Prostate gland (tissue), 2 donors: Measurements from ENCODE around the gene DNTT. TPM values are rescaled to one million over a fixed set of nuclear protein-coding genes. Genes with fewer than 3 reads are reported as not detected.

Experiments used
- DNase-seq: peaks from one replicate; pipeline ENCODE4 v3.0.0-alpha.2; 2019; ENCODE audit warnings: low spot score
- H3K27ac ChIP-seq, 2 donors: fragments of 200-600 bp; sonication (generic); 2 replicates each; pipeline ENCODE4 v1.5.1; 2017 to 2019
- H3K27me3 ChIP-seq: fragments of 200-600 bp; sonication (generic); replicated peaks from 2 replicates; pipeline ENCODE4 v1.5.1; 2019; ENCODE audit not compliant: insufficient read depth
- H3K36me3 ChIP-seq, 2 donors: fragments of 200-600 bp; sonication (generic); 1 replicate in 1 of 2; 2 replicates in 1 of 2; pipeline versions ENCODE4 v1.5.1 to v1.8.1; 2017 to 2019
- H3K4me1 ChIP-seq: fragments of 200-600 bp; sonication (generic); replicated peaks from 2 replicates; pipeline ENCODE4 v1.5.1; 2019
- H3K4me3 ChIP-seq, 2 donors: fragments of 200-600 bp; sonication (generic); 2 replicates each; pipeline ENCODE4 v1.5.1; 2017 to 2019
- H3K9me3 ChIP-seq: fragments of 200-600 bp; sonication (generic); 2 replicates; pipeline ENCODE4 v1.5.1; 2017
- POLR2A ChIP-seq: fragments of 450-650 bp; IDR thresholded peaks from one replicate; pipeline ENCODE4 v1.6.1; 2016; ENCODE audit warnings: antibody characterized with exemption, mild to moderate bottlenecking
- POLR2AphosphoS5 ChIP-seq: sonication (generic); formaldehyde crosslinking; IDR thresholded peaks from one replicate; pipeline ENCODE4 v1.6.1; 2017; ENCODE audit warnings: antibody characterized with exemption
- WGBS: methylation state at CpG from one replicate; pipeline ENCODE4 v1.1.5; 2018; 5-methylcytosine and 5-hydroxymethylcytosine counted together
- intact Hi-C: fragments of 100-400 bp; cut with DNase I; formaldehyde crosslinking; loops from one replicate; pipeline ENCODE4 v1.14.2; 2022
- total RNA-seq, 2 donors: library from RNA; depleted of rRNA; stranded (reverse); fragments of >200 nt; gene quantifications; one replicate each; pipeline ENCODE4 v1.1.0, GENCODE V29; 2016
- TF ChIP-seq, protein P1 (sequence below), 4 experiments: fragments of 200-600 bp in 2 of 4; fragments of 450-650 bp in 2 of 4; sonication (generic) in 2 of 4; IDR thresholded peaks; 1 replicate in 3 of 4; 2 replicates in 1 of 4; pipeline ENCODE4 v1.5.1; 2016 to 2019; ENCODE audit warnings: antibody characterized with exemption in 4 of 4, mild to moderate bottlenecking in 2 of 4, moderate library complexity in 2 of 4

Gene DNTT
- total RNA-seq, 2 donors from 2014 or later: not detected

DNA sequence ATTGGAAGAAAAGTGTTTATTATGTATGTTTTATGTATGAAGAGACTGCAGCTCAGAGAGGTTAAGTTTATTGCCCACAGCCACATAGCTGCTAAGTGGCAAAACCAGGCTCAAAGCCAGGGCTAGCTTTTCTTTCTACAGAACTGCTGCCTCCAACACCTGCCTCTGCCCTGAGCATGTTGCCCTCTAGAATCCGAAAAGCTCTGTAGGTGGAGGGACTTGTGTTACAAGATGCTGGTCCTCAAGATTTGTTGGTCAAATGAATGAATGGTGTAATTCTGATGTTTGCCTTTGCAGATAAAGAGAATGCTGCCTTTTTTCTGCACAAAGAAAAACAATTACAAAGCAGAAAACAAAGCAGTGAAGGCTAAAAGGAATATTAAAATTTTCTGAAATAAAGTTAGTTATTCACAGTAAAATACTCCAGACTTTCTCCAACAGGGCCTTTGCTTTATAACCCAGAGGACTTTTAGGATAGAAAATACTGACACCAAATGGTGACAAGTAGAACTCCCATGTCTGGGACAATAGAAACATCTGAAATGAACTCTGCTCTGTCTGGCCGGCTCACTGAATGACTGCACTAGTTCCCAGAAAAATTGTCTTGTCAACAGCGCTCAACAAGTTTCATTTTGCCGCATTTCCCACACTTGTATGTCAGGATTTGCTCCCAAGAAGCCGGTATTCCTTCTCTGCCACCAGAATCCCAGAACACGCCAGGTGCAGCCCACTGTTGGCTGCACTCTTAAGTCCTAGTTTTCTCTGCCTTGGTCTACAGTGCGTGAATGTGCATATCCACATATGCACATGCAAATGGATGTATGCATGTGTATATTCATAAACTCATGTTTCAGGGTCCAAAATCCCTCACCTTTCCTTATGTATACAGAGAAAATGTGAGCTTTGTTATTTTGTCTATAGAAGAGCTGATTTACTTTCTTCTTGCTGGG is 11.0 kb upstream of the DNTT start:
- intact Hi-C loops: loop anchor here (1.0 to 10.0 kb wide), 2 partner anchors 63 to 278 kb away; no protein-coding TSS in a partner anchor

DNA sequence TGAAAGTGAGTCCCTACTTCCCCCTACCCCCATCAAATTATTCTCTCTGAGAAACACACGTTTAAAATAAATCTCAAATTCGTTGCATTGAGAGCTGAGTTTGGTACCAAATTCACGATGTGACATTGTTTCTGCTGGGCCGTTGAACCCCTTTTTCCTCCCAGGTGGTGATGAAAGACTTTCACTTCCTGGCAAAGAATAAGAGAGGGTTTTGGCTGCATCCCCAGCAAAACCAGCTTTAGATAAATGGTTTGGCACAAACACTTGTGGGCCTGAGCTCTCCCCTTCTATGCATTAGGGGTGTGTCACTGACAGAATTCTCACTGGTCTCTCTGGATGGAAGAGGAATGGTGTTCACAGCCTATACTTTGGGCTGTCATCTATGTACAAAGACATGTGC is 8.8 kb upstream of the DNTT start:
- intact Hi-C loops: loop anchor here (10.0 kb wide), 1 partner anchor 281 kb away; no protein-coding TSS in a partner anchor
- no peaks in the 10 kb centered on the region for H3K4me1 ChIP-seq
- no peak overlapping the region for H3K27ac ChIP-seq
- no peaks in the 10 kb centered on the region for H3K36me3 ChIP-seq
- DNase-seq: no peak
- no peaks in the 10 kb centered on the region for H3K27me3 ChIP-seq
- TF ChIP-seq POLR2A (no peak), POLR2AphosphoS5 (no peak)
- TF ChIP-seq, protein P1, sequence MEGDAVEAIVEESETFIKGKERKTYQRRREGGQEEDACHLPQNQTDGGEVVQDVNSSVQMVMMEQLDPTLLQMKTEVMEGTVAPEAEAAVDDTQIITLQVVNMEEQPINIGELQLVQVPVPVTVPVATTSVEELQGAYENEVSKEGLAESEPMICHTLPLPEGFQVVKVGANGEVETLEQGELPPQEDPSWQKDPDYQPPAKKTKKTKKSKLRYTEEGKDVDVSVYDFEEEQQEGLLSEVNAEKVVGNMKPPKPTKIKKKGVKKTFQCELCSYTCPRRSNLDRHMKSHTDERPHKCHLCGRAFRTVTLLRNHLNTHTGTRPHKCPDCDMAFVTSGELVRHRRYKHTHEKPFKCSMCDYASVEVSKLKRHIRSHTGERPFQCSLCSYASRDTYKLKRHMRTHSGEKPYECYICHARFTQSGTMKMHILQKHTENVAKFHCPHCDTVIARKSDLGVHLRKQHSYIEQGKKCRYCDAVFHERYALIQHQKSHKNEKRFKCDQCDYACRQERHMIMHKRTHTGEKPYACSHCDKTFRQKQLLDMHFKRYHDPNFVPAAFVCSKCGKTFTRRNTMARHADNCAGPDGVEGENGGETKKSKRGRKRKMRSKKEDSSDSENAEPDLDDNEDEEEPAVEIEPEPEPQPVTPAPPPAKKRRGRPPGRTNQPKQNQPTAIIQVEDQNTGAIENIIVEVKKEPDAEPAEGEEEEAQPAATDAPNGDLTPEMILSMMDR (IDR thresholded peaks at IDR 0.05): no peak
- 26% methylated on average over 4 of the region's 4 CpGs for WGBS
- no peak overlapping the region for H3K4me3 ChIP-seq
- no peaks in the 10 kb centered on the region for H3K9me3 ChIP-seq

More for the DNA sequence above, 11.0 kb upstream of the DNTT start:
- Histone ChIP-seq H3K36me3 (no peaks in the 10 kb centered on the region), H3K9me3 (no peaks in the 10 kb centered on the region), H3K4me1 (no peaks in the 10 kb centered on the region), H3K4me3 (no peak overlapping the region), H3K27ac (no peak overlapping the region), H3K27me3 (no peaks in the 10 kb centered on the region)
- WGBS: 36% methylated on average over 7 of the region's 7 CpGs
- DNase-seq: peak; percentile 15
- no peak for TF ChIP-seq POLR2A
- TF ChIP-seq, protein P1 (IDR thresholded peaks at IDR 0.05): peak in 3 of 4 experiments; percentile 40 to 78 (median 78)

DNA sequence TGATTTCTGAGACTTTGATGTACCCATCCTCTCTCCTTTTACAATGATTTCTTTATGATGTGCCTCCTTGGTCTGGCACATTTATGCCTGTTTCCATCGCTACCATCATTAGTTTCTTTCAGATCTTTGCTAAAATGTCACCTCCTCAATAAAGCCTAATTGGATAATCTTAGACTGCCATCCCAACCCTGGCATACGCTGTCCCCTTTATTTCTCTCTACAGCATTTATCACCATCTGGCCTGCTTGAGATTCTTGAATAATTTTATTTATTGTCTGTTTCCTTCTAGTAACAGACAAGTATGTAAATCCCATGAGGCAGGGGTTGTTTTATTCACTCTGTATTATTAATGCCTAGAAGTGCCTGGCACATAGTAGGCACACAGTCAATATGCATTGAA is 6.7 kb upstream of the DNTT start:
- Histone ChIP-seq H3K4me3 (no peak overlapping the region), H3K4me1 (no peaks in the 10 kb centered on the region), H3K27me3 (no peaks in the 10 kb centered on the region), H3K9me3 (no peaks in the 10 kb centered on the region), H3K36me3 (no peaks in the 10 kb centered on the region), H3K27ac (no peak overlapping the region)
- intact Hi-C loops: loop anchor here (10.0 kb wide), 1 partner anchor 283 kb away; no protein-coding TSS in a partner anchor
- TF ChIP-seq, protein P1 (IDR thresholded peaks at IDR 0.05): no peak
- TF ChIP-seq POLR2A (no peak), POLR2AphosphoS5 (no peak)
- no peak for DNase-seq
- 93% methylated on average over 2 of the region's 2 CpGs for WGBS

DNA sequence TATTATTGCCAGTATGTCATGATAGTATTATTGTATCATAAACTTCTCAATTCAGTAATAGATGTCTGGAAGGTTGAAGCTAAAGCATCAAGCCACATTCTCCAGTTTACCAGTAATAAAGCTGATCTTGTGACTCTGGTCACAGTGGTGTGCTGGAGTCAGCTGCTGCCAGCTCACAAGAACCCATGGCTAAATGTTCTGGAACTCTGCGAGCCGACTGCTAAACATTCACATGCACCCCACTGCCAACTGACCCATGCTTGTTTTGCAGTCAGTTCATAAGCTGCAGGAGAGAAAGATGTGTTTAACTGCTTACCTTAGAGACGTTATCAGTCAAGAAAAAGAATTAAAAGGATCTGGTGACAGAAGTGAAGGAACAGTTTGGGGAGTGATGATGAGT is 5.9 kb upstream of the DNTT start:
- Histone ChIP-seq H3K9me3 (no peaks in the 10 kb centered on the region), H3K27ac (no peak overlapping the region), H3K4me1 (no peaks in the 10 kb centered on the region), H3K27me3 (no peaks in the 10 kb centered on the region), H3K36me3 (no peaks in the 10 kb centered on the region), H3K4me3 (no peak overlapping the region)
- TF ChIP-seq POLR2AphosphoS5: no peak
- TF ChIP-seq POLR2A: no peak
- TF ChIP-seq, protein P1 (IDR thresholded peaks at IDR 0.05): no peak
- no peak for DNase-seq
- intact Hi-C loops: loop anchor here (10.0 kb wide), 1 partner anchor 284 kb away; no protein-coding TSS in a partner anchor
- 72% methylated on average over 3 of the region's 3 CpGs for WGBS
